SK-N-MC (cell line): Measurements from ENCODE around the gene SEH1L.

Source experiments
- EZH2 ChIP-seq: fragments of 200-600 bp; sonication (generic); IDR thresholded peaks from one replicate; pipeline ENCODE4 v1.6.1; 2017; ENCODE audit warnings: antibody characterized with exemption
- POLR2AphosphoS5 ChIP-seq: IDR thresholded peaks from 2 replicates; pipeline ENCODE4 v1.6.1; 2012; ENCODE audit warnings: mild to moderate bottlenecking, low read depth, low read length, borderline replicate concordance

DNA sequence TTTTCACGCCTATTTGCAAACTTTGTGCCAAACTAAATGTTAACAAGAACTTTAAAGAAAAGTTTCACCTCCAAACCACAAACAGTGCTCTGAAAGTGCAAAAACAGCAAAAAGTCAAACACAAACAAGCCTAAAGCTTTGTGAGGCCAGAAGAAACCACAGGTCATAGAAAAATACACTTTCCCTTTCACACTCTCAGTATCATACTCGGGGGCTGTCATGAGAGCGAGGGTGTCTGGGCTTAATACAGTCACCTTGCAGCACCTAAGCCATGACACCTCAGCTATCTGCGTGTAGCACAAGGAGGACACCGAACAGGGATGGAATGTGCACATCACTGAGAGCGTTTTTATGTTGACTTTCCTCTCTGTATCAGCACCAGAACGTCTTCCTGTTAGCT lies 26.6 kb upstream of the SEH1L start:
- TF ChIP-seq EZH2 (no peak), POLR2AphosphoS5 (no peak)
